ENCODE data around the gene CPXM2. TPM values are rescaled to one million over a fixed set of nuclear protein-coding genes. Genes with fewer than 3 reads are reported as not detected.

Gene CPXM2
- total RNA-seq, 4 donors from 2014 or later: 56.8 to 150 (median 96.9) TPM

GRCh38 chr10:123886292-123886691 lies 5.3 kb downstream of the CPXM2 start:
- WGBS: 69% methylated on average over 6 of the region's 6 CpGs
- Histone ChIP-seq H3K36me3 (no peaks in the 10 kb centered on the region), H3K27me3 (peaks cover 0 to 3% (median 0%) of the 10 kb centered on the region in 4 donors), H3K9me3 (no peaks in the 10 kb centered on the region), H3K4me3 (no peak overlapping the region), H3K27ac (replicated peaks in 1 of 4) (peak overlapping the region; percentile 57 to 99 (median 88)), H3K4me1 (peaks cover 0 to 87% (median 85%) of the 10 kb centered on the region in 4 donors)
- DNase-seq (ENCODE audit: extremely low spot score): no peak
- no peak for TF ChIP-seq CTCF (IDR thresholded peaks at IDR 0.05)
- TF ChIP-seq EP300 (IDR thresholded peaks at IDR 0.05): no peak
- TF ChIP-seq POLR2A (IDR thresholded peaks at IDR 0.05; ENCODE audit: low read depth): no peak
- TF ChIP-seq POLR2AphosphoS5 (IDR thresholded peaks at IDR 0.05): no peak
- intact Hi-C loops (cut with DNase I): no loop called here

- Histone ChIP-seq H3K36me3 (no peaks in the 10 kb centered on the region), H3K27me3 (no peaks in the 10 kb centered on the region), H3K4me1 (peaks cover 0 to 93% (median 88%) of the 10 kb centered on the region in 4 donors), H3K4me3 (no peak overlapping the region), H3K9me3 (no peaks in the 10 kb centered on the region), H3K27ac (replicated peaks in 1 of 4) (peak overlapping the region; percentile 57 to 99 (median 88))
- no peak for DNase-seq (ENCODE audit: extremely low spot score)
- intact Hi-C loops (cut with DNase I): no loop called here
- TF ChIP-seq CTCF (IDR thresholded peaks at IDR 0.05): no peak
- TF ChIP-seq EP300 (IDR thresholded peaks at IDR 0.05): no peak
- no peak for TF ChIP-seq POLR2A (IDR thresholded peaks at IDR 0.05; ENCODE audit: low read depth)
- peak; percentile 62 to 68 for TF ChIP-seq POLR2AphosphoS5 (IDR thresholded peaks at IDR 0.05)
- WGBS: 53% methylated on average over 6 of the region's 6 CpGs
These were observed 6.0 kb downstream of the CPXM2 start for GRCh38 chr10:123885406-123886170.

GRCh38 chr10:123884907-123885381 lies 6.7 kb downstream of the CPXM2 start:
- WGBS: 61% methylated on average over 5 of the region's 5 CpGs
- Histone ChIP-seq H3K4me1 (peaks cover 0 to 97% (median 92%) of the 10 kb centered on the region in 4 donors), H3K36me3 (peaks cover 0 to under 1% (median 0%) of the 10 kb centered on the region in 4 donors), H3K4me3 (no peak overlapping the region), H3K9me3 (no peaks in the 10 kb centered on the region), H3K27ac (replicated peaks in 1 of 4) (peak overlapping the region; percentile 57 to 99 (median 88)), H3K27me3 (no peaks in the 10 kb centered on the region)
- no peak for DNase-seq (ENCODE audit: extremely low spot score)
- TF ChIP-seq CTCF (IDR thresholded peaks at IDR 0.05) (no peak), POLR2A (IDR thresholded peaks at IDR 0.05; ENCODE audit: low read depth) (no peak), POLR2AphosphoS5 (IDR thresholded peaks at IDR 0.05) (no peak), EP300 (IDR thresholded peaks at IDR 0.05) (no peak)
- intact Hi-C loops (cut with DNase I): no loop called here

GRCh38 chr10:123884351-123884906 lies 7.2 kb downstream of the CPXM2 start:
- DNase-seq (ENCODE audit: extremely low spot score): no peak
- WGBS: 52% methylated on average over 7 of the region's 7 CpGs
- Histone ChIP-seq H3K36me3 (peaks cover 0 to 5% (median 0%) of the 10 kb centered on the region in 4 donors), H3K9me3 (no peaks in the 10 kb centered on the region), H3K4me1 (peaks cover 0 to 98% (median 93%) of the 10 kb centered on the region in 4 donors), H3K4me3 (no peak overlapping the region), H3K27ac (replicated peaks in 1 of 4) (peak overlapping the region; percentile 57 to 99 (median 88)), H3K27me3 (no peaks in the 10 kb centered on the region)
- intact Hi-C loops (cut with DNase I): no loop called here
- no peak for TF ChIP-seq EP300 (IDR thresholded peaks at IDR 0.05)
- TF ChIP-seq POLR2A (IDR thresholded peaks at IDR 0.05; ENCODE audit: low read depth): no peak
- TF ChIP-seq CTCF (IDR thresholded peaks at IDR 0.05): no peak
- no peak for TF ChIP-seq POLR2AphosphoS5 (IDR thresholded peaks at IDR 0.05)

All from esophagus muscularis mucosa (tissue), 4 donors.